PC-9 (cell line): Measurements from ENCODE around the gene NUP85. TPM values are rescaled to one million over a fixed set of nuclear protein-coding genes. Genes with fewer than 3 reads are reported as not detected.
"Not testable (repeated sequence)": the region's sequence is repeated elsewhere in the genome, so short reads cannot be mapped to it uniquely, and the experiment has no call there.

Experiments
- Bru-seq: library from RNA; stranded (reverse); fragments of 400-500 nt; gene quantifications from one replicate; lab custom pipeline; 2021; lab: Mats Ljungman, UMichigan
- BruChase-seq, 2 experiments: library from RNA; stranded (reverse); fragments of 400-500 nt; gene quantifications; one replicate each; lab custom pipeline; 2021; lab: Mats Ljungman, UMichigan
- BruUV-seq: library from RNA; stranded (reverse); fragments of 400-500 nt; replicated peaks from 2 replicates; lab custom pipeline; 2021; lab: Mats Ljungman, UMichigan
- CTCF ChIA-PET: fragments of 300-600 bp; sonication (Branson Sonifier 250); formaldehyde crosslinking; loops from one replicate; lab custom pipeline; 2022; ENCODE audit warnings: antibody characterized with exemption; lab: Charles Lee
- POLR2A ChIA-PET: fragments of 300-600 bp; sonication (Branson Sonifier 250); formaldehyde crosslinking; loops from one replicate; lab custom pipeline; 2022; ENCODE audit warnings: antibody characterized with exemption; ENCODE audit not compliant: unreplicated experiment; lab: Charles Lee
- DNase-seq, 2 experiments: peaks; one replicate each; pipeline versions ENCODE4 v3.0.0 to v3.0.0-alpha.2; 2015 to 2022; ENCODE audit warnings: mixed read lengths in 1 of 2
- H2AFZ ChIP-seq: fragments of 200-600 bp; sonication (generic); 2 replicates; pipeline ENCODE4 v1.8.1; 2017; ENCODE audit warnings: antibody characterized with exemption
- H3F3A ChIP-seq: fragments of 200-600 bp; sonication (generic); 2 replicates; pipeline ENCODE4 v1.8.1; 2017; ENCODE audit warnings: antibody characterized with exemption, mild to moderate bottlenecking, low read depth; ENCODE audit not compliant: insufficient read depth
- H3K27ac ChIP-seq: fragments of 200-600 bp; sonication (generic); 2 replicates; pipeline ENCODE4 v1.6.1; 2016; ENCODE audit warnings: mixed run types
- H3K27me3 ChIP-seq: fragments of 200-600 bp; sonication (generic); 2 replicates; pipeline ENCODE4 v1.6.1; 2016; ENCODE audit warnings: low read depth, mixed run types; ENCODE audit not compliant: insufficient read depth
- H3K36me3 ChIP-seq: fragments of 200-600 bp; sonication (generic); 2 replicates; pipeline ENCODE4 v1.6.1; 2016; ENCODE audit warnings: low read depth, mixed run types
- H3K4me1 ChIP-seq: fragments of 200-600 bp; sonication (generic); replicated peaks from 2 replicates; pipeline ENCODE4 v1.6.1; 2016; ENCODE audit warnings: mixed run types; ENCODE audit not compliant: insufficient read depth
- H3K4me2 ChIP-seq: fragments of 200-600 bp; sonication (generic); 2 replicates; pipeline ENCODE4 v1.6.1; 2017; ENCODE audit warnings: mixed run types
- H3K4me3 ChIP-seq: fragments of 200-600 bp; sonication (generic); 2 replicates; pipeline ENCODE4 v1.6.1; 2016; ENCODE audit warnings: mixed run types
- H3K79me2 ChIP-seq: fragments of 200-600 bp; sonication (generic); 2 replicates; pipeline ENCODE4 v1.6.1; 2017; ENCODE audit warnings: low read depth, mixed run types
- H3K9me2 ChIP-seq: fragments of 200-600 bp; sonication (generic); 2 replicates; pipeline ENCODE4 v1.8.1; 2017; ENCODE audit warnings: mild to moderate bottlenecking; ENCODE audit not compliant: insufficient read depth
- H3K9me3 ChIP-seq: fragments of 200-600 bp; sonication (generic); 2 replicates; pipeline ENCODE4 v1.8.1; 2016; ENCODE audit warnings: low read depth; ENCODE audit not compliant: insufficient read depth
- H4K20me1 ChIP-seq: fragments of 200-600 bp; sonication (generic); 2 replicates; pipeline ENCODE4 v1.8.1; 2017; ENCODE audit not compliant: insufficient read depth
- EZH2 ChIP-seq: fragments of 200-600 bp; sonication (generic); IDR thresholded peaks from 2 replicates; pipeline ENCODE4 v1.8.0; 2017; ENCODE audit warnings: antibody characterized with exemption, low read depth
- intact Hi-C: fragments of 100-400 bp; cut with micrococcal nuclease; formaldehyde crosslinking; loops from one replicate; pipeline ENCODE4 v1.10.0; 2022; ENCODE audit not compliant: unreplicated experiment
- long read RNA-seq: library from polyadenylated mRNA; stranded (forward); transcript quantifications from one replicate; pipeline ENCODE4 v2.0.0, GENCODE V29; 2022
- total RNA-seq: library from RNA; stranded (reverse); gene quantifications from 2 replicates; pipeline ENCODE4 v1.2.3, GENCODE V29; 2021
- TF ChIP-seq, protein P1 (sequence below): fragments of 200-600 bp; sonication (generic); conservative IDR thresholded peaks from 2 replicates; pipeline ENCODE4 v1.6.1; 2017; ENCODE audit warnings: mixed run types, antibody characterized with exemption, mild to moderate bottlenecking, moderate library complexity

The NUP85 gene
- total RNA-seq (64.2 and 73.1 TPM in 2 replicates), Bru-seq, nascent RNA (percentile 86 among the genes with signal in this experiment), BruChase-seq, experiment 1, labeled RNA remaining after a 2-hour chase (percentile 87 among the genes with signal in this experiment), BruChase-seq, experiment 2, labeled RNA remaining after a 6-hour chase (percentile 89 among the genes with signal in this experiment)
- long read RNA-seq, transcript NUP85-201 (19 exons, 2,121 nt) = major isoform, 71 of 94 reads
- long read RNA-seq, partial matches to known transcripts = 4 of 94 reads
- long read RNA-seq, other reads (novel, unspliced or antisense) = 18 of 94 reads

- ChIA-PET CTCF (interaction anchor here (0.6 to 1.3 kb wide), 5 partner anchors 65 to 248 kb away, joined by 3 to 9 read pairs (median 4); partner anchors contain the start of gene MIF4GD), POLR2A (interaction anchor here (0.6 to 0.7 kb wide), 3 partner anchors 46 to 575 kb away, joined by 3 to 10 read pairs (median 4); no protein-coding TSS in a partner anchor)
- intact Hi-C loops = loop anchor here (10.0 kb wide), 1 partner anchor 170 kb away; no protein-coding TSS in a partner anchor
- Histone ChIP-seq H3K27me3 (no peaks in the 10 kb centered on the region), H3F3A (peaks cover 29% of the 10 kb centered on the region), H3K36me3 (peaks cover 12% of the 10 kb centered on the region), H3K4me1 (peaks cover 14% of the 10 kb centered on the region), H3K4me2 (peak within 1 kb of the TSS; percentile 99), H4K20me1 (no peaks in the 10 kb centered on the region; the same call in 1 of the 2 replicates), H3K9me2 (no peaks in the 10 kb centered on the region), H3K9me3 (no peaks in the 10 kb centered on the region), H2AFZ (peak within 1 kb of the TSS; percentile 97), H3K27ac (peak within 1 kb of the TSS; percentile 92), H3K79me2 (peaks cover 51% of the 10 kb centered on the region), H3K4me3 (peak within 1 kb of the TSS; percentile 93)
- peak; percentile 90 to 96 for DNase-seq
- no peak for TF ChIP-seq EZH2
- TF ChIP-seq, protein P1, sequence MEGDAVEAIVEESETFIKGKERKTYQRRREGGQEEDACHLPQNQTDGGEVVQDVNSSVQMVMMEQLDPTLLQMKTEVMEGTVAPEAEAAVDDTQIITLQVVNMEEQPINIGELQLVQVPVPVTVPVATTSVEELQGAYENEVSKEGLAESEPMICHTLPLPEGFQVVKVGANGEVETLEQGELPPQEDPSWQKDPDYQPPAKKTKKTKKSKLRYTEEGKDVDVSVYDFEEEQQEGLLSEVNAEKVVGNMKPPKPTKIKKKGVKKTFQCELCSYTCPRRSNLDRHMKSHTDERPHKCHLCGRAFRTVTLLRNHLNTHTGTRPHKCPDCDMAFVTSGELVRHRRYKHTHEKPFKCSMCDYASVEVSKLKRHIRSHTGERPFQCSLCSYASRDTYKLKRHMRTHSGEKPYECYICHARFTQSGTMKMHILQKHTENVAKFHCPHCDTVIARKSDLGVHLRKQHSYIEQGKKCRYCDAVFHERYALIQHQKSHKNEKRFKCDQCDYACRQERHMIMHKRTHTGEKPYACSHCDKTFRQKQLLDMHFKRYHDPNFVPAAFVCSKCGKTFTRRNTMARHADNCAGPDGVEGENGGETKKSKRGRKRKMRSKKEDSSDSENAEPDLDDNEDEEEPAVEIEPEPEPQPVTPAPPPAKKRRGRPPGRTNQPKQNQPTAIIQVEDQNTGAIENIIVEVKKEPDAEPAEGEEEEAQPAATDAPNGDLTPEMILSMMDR = no peak
- BruUV-seq = no TSS peak
Measured at GRCh38 chr17:75205037-75205792, at the start of gene NUP85. TSS of gene NUP85 (plus strand) at chr17:75205679. CDS start at chr17:75205762, 83 bp downstream.

GRCh38 chr17:75158480-75158879 is 47.0 kb upstream of the NUP85 start:
- POLR2A ChIA-PET, H3K79me2 ChIP-seq, CTCF ChIA-PET, H4K20me1 ChIP-seq, H3K9me3 ChIP-seq, H3K9me2 ChIP-seq, BruUV-seq, intact Hi-C loops, H3K36me3 ChIP-seq, H2AFZ ChIP-seq, H3K27me3 ChIP-seq, H3K4me3 ChIP-seq: not testable (repeated sequence)
- Histone ChIP-seq H3K27ac (peak overlapping the region; percentile 85), H3F3A (peaks cover 52% of the 10 kb centered on the region), H3K4me1 (peaks cover 44% of the 10 kb centered on the region), H3K4me2 (peak overlapping the region; percentile 39)
- peak; percentile 16 to 68 for DNase-seq

DNA sequence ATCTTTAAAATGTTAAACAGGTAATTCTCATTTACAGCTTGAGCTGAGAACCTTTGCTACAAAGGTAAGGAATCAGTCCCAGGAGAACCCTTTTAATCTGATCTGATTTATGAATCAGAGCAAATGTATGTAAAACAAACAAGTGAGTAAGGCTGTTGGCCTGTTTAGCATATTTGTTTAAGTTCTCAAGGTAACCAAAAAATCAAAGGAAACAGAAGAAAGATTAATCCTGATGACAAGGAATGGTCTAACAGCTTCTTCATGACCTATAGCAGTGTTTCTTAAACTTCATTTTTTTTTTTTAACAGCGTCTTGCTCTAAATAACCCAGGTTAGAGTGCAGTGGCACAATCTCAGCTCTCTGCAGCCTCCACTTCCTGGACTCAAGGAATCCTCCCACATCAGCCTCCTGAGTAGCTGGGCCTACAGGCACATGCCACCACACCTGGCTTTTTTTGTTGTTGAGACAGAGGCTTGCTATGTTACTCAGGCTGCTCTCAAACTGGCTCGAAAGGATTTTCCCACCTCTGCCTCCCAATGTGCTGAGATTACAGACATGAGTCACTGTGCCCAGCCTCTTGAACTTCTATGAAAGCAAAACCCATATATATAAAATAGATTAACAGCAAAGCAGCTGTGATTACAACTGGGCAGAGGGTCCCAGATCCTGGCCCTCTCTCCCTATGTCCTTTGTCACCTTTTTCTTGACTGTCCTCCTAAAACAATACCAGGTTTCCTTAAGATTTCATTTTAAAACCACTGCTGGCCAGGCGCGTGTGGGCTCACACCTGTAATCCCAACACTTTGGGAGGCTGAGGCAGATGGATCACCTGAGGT is 46.1 kb upstream of the NUP85 start:
- peak; percentile 70 to 98 for DNase-seq
- ChIA-PET POLR2A (interaction anchor here (0.6 to 0.7 kb wide), 7 partner anchors 13 to 286 kb away, joined by 3 to 12 read pairs (median 5); partner anchors contain the start of gene NUP85), CTCF (interaction anchor here (1.1 kb wide), 1 partner anchor 46 kb away, joined by 3 read pairs; no protein-coding TSS in a partner anchor)
- TF ChIP-seq, protein P1 = no peak
- TF ChIP-seq EZH2 = no peak
- H2AFZ ChIP-seq = no peak overlapping the region
- intact Hi-C loops = loop anchor here (1.0 kb wide), 2 partner anchors 35 to 66 kb away; no protein-coding TSS in a partner anchor
- H3K4me3 ChIP-seq = no peak overlapping the region
- H3K4me2 ChIP-seq = peak overlapping the region; percentile 39
- peaks cover 57% of the 10 kb centered on the region for H3F3A ChIP-seq
- H3K79me2 ChIP-seq = no peaks in the 10 kb centered on the region
- no peaks in the 10 kb centered on the region for H3K36me3 ChIP-seq
- H4K20me1 ChIP-seq = no peaks in the 10 kb centered on the region
- H3K27me3 ChIP-seq = no peaks in the 10 kb centered on the region
- no peaks in the 10 kb centered on the region for H3K9me2 ChIP-seq
- peak overlapping the region; percentile 85 for H3K27ac ChIP-seq
- no TSS peak for BruUV-seq
- H3K4me1 ChIP-seq = peaks cover 44% of the 10 kb centered on the region
- no peaks in the 10 kb centered on the region for H3K9me3 ChIP-seq
